ENCODE measurements around the gene CACNB1. TPM values are rescaled to one million over a fixed set of nuclear protein-coding genes. Genes with fewer than 3 reads are reported as not detected.

Gene CACNB1
- total RNA-seq, 1 donor: 7.8 TPM

DNA sequence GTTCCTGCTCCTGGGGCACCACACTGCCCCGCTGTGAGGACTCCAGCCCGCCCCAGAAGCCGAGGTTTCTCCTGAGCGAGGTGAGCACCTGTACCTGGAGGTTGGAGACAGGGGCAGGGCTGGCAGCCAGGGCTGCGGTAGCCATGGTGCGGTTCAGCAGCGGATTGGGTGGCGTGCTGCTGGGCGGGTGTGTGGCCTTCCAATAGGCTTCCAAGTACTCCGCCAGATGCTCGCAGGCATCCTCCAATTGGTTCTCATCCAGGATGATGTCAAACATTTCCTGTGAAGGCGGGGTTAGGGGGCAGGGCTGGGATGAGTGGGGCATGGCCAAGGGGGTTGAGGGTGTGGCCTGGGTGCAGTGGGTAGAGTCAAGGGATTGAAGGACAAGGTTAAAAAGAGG lies 20.2 kb downstream of the CACNB1 start:
- H3K4me3 ChIP-seq (ENCODE audit: low read depth, low read length): no peak overlapping the region
- DNase-seq (ENCODE audit: low read depth): no peak
- TF ChIP-seq, protein P1, sequence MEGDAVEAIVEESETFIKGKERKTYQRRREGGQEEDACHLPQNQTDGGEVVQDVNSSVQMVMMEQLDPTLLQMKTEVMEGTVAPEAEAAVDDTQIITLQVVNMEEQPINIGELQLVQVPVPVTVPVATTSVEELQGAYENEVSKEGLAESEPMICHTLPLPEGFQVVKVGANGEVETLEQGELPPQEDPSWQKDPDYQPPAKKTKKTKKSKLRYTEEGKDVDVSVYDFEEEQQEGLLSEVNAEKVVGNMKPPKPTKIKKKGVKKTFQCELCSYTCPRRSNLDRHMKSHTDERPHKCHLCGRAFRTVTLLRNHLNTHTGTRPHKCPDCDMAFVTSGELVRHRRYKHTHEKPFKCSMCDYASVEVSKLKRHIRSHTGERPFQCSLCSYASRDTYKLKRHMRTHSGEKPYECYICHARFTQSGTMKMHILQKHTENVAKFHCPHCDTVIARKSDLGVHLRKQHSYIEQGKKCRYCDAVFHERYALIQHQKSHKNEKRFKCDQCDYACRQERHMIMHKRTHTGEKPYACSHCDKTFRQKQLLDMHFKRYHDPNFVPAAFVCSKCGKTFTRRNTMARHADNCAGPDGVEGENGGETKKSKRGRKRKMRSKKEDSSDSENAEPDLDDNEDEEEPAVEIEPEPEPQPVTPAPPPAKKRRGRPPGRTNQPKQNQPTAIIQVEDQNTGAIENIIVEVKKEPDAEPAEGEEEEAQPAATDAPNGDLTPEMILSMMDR (IDR thresholded peaks at IDR 0.05; ENCODE audit: insufficient read depth, low read depth, low read length): no peak

- no peak overlapping the region for H3K4me3 ChIP-seq (ENCODE audit: low read depth, low read length)
- TF ChIP-seq, protein P1 (IDR thresholded peaks at IDR 0.05; ENCODE audit: insufficient read depth, low read depth, low read length): no peak
- DNase-seq (ENCODE audit: low read depth): no peak
These were observed 21.8 kb downstream of the CACNB1 start for GRCh38 chr17:39175695-39176093.

- no peak overlapping the region for H3K4me3 ChIP-seq (ENCODE audit: low read depth, low read length)
- TF ChIP-seq, protein P1 (IDR thresholded peaks at IDR 0.05; ENCODE audit: insufficient read depth, low read depth, low read length): peak; percentile 81
- peak; percentile 72 for DNase-seq (ENCODE audit: low read depth)
These were observed 22.4 kb downstream of the CACNB1 start for GRCh38 chr17:39174920-39175694.

GRCh38 chr17:39173526-39174274 lies 23.8 kb downstream of the CACNB1 start:
- no peak for DNase-seq (ENCODE audit: low read depth)
- TF ChIP-seq, protein P1 (IDR thresholded peaks at IDR 0.05; ENCODE audit: insufficient read depth, low read depth, low read length): no peak
- no peak overlapping the region for H3K4me3 ChIP-seq (ENCODE audit: low read depth, low read length)

DNA sequence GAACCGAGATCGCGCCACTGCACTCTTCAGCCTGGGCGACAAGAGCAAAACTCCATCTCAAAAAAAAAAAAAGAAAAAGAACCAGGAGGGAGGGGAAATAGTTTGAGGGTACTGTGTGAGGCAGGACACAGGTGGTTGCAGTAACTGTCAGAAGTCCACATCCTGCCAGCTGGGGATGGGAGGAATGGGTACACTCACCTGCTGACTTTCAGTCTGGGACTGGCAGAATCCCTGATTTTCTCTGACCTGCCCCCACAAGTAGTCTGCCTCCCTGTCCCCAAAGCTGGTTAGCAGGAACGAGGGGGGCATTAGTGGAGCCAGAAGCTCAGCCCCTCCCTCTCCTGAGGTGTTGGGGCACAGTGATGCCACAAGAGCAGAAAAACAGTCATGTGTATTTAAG lies 24.4 kb downstream of the CACNB1 start:
- no peak for DNase-seq (ENCODE audit: low read depth)
- H3K4me3 ChIP-seq (ENCODE audit: low read depth, low read length): no peak overlapping the region
- TF ChIP-seq, protein P1 (IDR thresholded peaks at IDR 0.05; ENCODE audit: insufficient read depth, low read depth, low read length): no peak

- no peak for DNase-seq (ENCODE audit: low read depth)
- no peak overlapping the region for H3K4me3 ChIP-seq (ENCODE audit: low read depth, low read length)
- TF ChIP-seq, protein P1 (IDR thresholded peaks at IDR 0.05; ENCODE audit: insufficient read depth, low read depth, low read length): no peak
These were observed 25.5 kb downstream of the CACNB1 start for GRCh38 chr17:39171933-39172332.
